Measurements from ENCODE around the gene KCNA10.

Gene KCNA10

GRCh38 chr1:110495926-110496600, 22.9 kb downstream of the KCNA10 start:
- peak; percentile 50 to 74 for DNase-seq

GRCh38 chr1:110494522-110495406, 24.2 kb downstream of the KCNA10 start:
- DNase-seq = no peak

- no peak for DNase-seq
These were observed 24.9 kb downstream of the KCNA10 start for GRCh38 chr1:110494036-110494435.

GRCh38 chr1:110493059-110493699, 25.8 kb downstream of the KCNA10 start:
- no peak for DNase-seq

- no peak for DNase-seq
These were observed 26.4 kb downstream of the KCNA10 start for GRCh38 chr1:110492573-110492972.

- DNase-seq = no peak
These were observed 28.1 kb downstream of the KCNA10 start for GRCh38 chr1:110490791-110491451.

- DNase-seq = no peak
These were observed 28.9 kb downstream of the KCNA10 start for GRCh38 chr1:110489973-110490542.

GRCh38 chr1:110489406-110489805, 29.6 kb downstream of the KCNA10 start:
- DNase-seq = no peak

- DNase-seq = no peak
These were observed 30.1 kb downstream of the KCNA10 start for GRCh38 chr1:110488867-110489266.

- no peak for DNase-seq
These were observed 30.8 kb downstream of the KCNA10 start for GRCh38 chr1:110488161-110488560.

- DNase-seq = no peak
These were observed 31.2 kb downstream of the KCNA10 start for GRCh38 chr1:110487726-110488125.

- no peak for DNase-seq
These were observed 33.2 kb downstream of the KCNA10 start for GRCh38 chr1:110485725-110486124.

- DNase-seq = no peak
These were observed 34.2 kb downstream of the KCNA10 start for GRCh38 chr1:110484801-110485200.

GRCh38 chr1:110483308-110483685, 35.7 kb downstream of the KCNA10 start:
- DNase-seq = no peak

GRCh38 chr1:110482662-110483307, 36.2 kb downstream of the KCNA10 start:
- DNase-seq = no peak

- DNase-seq = no peak
These were observed 36.9 kb downstream of the KCNA10 start for GRCh38 chr1:110481968-110482623.

- DNase-seq = no peak
These were observed 38.4 kb downstream of the KCNA10 start for GRCh38 chr1:110480356-110481096.

- DNase-seq = no peak
These were observed 40.1 kb downstream of the KCNA10 start for GRCh38 chr1:110478886-110479285.

GRCh38 chr1:110477967-110478640, 40.9 kb downstream of the KCNA10 start:
- DNase-seq = no peak

- no peak for DNase-seq
These were observed 41.5 kb downstream of the KCNA10 start for GRCh38 chr1:110477445-110477957.

Measured in NCI-H524 (cell line).